ENCODE measurements around the gene CXXC4. TPM values are rescaled to one million over a fixed set of nuclear protein-coding genes. Genes with fewer than 3 reads are reported as not detected.

Gene CXXC4
- total RNA-seq, 1 experiment from 2014 or later, result 0.76 TPM

DNA sequence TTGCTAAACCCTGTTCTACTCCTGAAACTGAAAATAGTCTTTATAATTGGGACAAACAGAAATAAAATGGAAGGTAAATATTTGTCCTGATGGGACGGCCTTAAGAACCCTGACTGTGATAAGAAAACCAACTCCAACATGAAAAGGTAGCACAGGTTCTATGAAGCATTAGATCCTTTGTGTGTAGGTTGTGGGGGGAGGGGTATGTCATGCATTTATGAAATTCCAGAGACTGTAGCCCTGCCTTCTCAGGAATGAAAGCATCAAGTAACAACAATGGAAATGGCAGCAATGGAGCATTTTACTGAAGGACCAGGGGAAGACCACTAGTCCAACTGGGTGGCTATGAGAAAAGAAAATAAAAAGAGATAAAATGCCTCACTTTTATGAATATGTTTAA lies 23.9 kb downstream of the CXXC4 start:
- Histone ChIP-seq H3K4me2 (no peak overlapping the region), H3K9me2 (ENCODE audit: insufficient read depth) (no peaks in the 10 kb centered on the region), H3K27ac (no peak overlapping the region), H3F3A (ENCODE audit: insufficient read depth, low read depth) (no peaks in the 10 kb centered on the region), H2AFZ (no peak overlapping the region), H3K9me3 (ENCODE audit: insufficient read depth, low read depth) (no peaks in the 10 kb centered on the region), H3K4me3 (no peak overlapping the region), H4K20me1 (ENCODE audit: insufficient read depth) (no peaks in the 10 kb centered on the region), H3K27me3 (ENCODE audit: insufficient read depth, low read depth) (no peaks in the 10 kb centered on the region), H3K4me1 (replicated peaks; ENCODE audit: insufficient read depth) (no peaks in the 10 kb centered on the region), H3K36me3 (ENCODE audit: low read depth) (no peaks in the 10 kb centered on the region), H3K79me2 (ENCODE audit: low read depth) (no peaks in the 10 kb centered on the region)
- ChIA-PET POLR2A (ENCODE audit: unreplicated experiment) (no interaction called here), CTCF (no interaction called here)
- BruUV-seq (replicated peaks), result no TSS peak
- no peak for DNase-seq
- intact Hi-C loops (cut with micrococcal nuclease; ENCODE audit: unreplicated experiment), result no loop called here
- TF ChIP-seq EZH2 (IDR thresholded peaks at IDR 0.05; ENCODE audit: low read depth), result no peak
- TF ChIP-seq, protein P1, sequence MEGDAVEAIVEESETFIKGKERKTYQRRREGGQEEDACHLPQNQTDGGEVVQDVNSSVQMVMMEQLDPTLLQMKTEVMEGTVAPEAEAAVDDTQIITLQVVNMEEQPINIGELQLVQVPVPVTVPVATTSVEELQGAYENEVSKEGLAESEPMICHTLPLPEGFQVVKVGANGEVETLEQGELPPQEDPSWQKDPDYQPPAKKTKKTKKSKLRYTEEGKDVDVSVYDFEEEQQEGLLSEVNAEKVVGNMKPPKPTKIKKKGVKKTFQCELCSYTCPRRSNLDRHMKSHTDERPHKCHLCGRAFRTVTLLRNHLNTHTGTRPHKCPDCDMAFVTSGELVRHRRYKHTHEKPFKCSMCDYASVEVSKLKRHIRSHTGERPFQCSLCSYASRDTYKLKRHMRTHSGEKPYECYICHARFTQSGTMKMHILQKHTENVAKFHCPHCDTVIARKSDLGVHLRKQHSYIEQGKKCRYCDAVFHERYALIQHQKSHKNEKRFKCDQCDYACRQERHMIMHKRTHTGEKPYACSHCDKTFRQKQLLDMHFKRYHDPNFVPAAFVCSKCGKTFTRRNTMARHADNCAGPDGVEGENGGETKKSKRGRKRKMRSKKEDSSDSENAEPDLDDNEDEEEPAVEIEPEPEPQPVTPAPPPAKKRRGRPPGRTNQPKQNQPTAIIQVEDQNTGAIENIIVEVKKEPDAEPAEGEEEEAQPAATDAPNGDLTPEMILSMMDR (conservative IDR thresholded peaks at IDR 0.05), result no peak

DNA sequence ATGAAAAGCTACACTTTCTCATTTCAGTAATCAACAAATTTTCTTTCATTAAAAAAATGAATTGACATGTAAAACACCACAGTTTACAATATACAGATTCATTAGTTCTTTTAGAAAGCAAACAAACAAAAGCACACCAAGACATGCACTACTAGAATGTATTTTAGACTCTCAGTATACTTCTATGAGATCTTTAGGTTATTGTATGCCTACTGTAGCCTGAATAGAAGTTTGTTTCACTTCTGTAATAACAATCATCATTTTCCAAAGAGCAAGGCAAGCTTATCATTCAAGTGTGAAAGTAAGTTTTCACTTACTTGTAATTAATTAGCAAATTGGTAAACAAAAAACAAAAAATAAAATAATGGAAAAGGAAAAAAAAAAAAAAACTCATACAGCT lies 24.9 kb downstream of the CXXC4 start:
- H3K36me3 ChIP-seq (ENCODE audit: low read depth), result no peaks in the 10 kb centered on the region
- ChIA-PET POLR2A (ENCODE audit: unreplicated experiment) (no interaction called here), CTCF (no interaction called here)
- no TSS peak for BruUV-seq (replicated peaks)
- no peaks in the 10 kb centered on the region for H3K9me2 ChIP-seq (ENCODE audit: insufficient read depth)
- no peaks in the 10 kb centered on the region for H3K4me1 ChIP-seq (replicated peaks; ENCODE audit: insufficient read depth)
- H3K4me2 ChIP-seq, result no peak overlapping the region
- no peak for DNase-seq
- H2AFZ ChIP-seq, result no peak overlapping the region
- no peaks in the 10 kb centered on the region for H3F3A ChIP-seq (ENCODE audit: insufficient read depth, low read depth)
- H3K27ac ChIP-seq, result no peak overlapping the region
- H3K27me3 ChIP-seq (ENCODE audit: insufficient read depth, low read depth), result no peaks in the 10 kb centered on the region
- no peaks in the 10 kb centered on the region for H3K9me3 ChIP-seq (ENCODE audit: insufficient read depth, low read depth)
- H3K79me2 ChIP-seq (ENCODE audit: low read depth), result no peaks in the 10 kb centered on the region
- H3K4me3 ChIP-seq, result no peak overlapping the region
- intact Hi-C loops (cut with micrococcal nuclease; ENCODE audit: unreplicated experiment), result no loop called here
- TF ChIP-seq, protein P1 (conservative IDR thresholded peaks at IDR 0.05), result no peak
- no peak for TF ChIP-seq EZH2 (IDR thresholded peaks at IDR 0.05; ENCODE audit: low read depth)
- H4K20me1 ChIP-seq (ENCODE audit: insufficient read depth), result no peaks in the 10 kb centered on the region

DNA sequence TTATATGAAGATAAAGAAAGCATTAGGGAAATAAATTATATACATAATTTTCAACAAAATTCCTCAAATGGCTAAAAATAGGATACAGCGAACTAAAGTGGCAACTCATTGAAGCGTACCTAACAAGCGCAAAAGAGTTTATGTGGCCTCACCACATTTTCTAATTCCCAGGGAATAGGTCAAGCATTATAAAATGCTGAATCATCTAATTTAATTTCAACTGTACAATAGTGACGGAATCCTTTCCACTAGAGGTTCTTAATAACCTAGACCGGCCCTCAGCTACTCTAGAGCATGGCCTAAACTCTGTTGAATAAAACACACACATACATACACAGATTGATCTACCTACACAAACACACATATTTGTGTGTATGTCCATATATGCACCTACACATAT lies 29.1 kb downstream of the CXXC4 start:
- DNase-seq, result no peak
- H3K4me1 ChIP-seq (replicated peaks; ENCODE audit: insufficient read depth), result no peaks in the 10 kb centered on the region
- H3K4me2 ChIP-seq, result no peak overlapping the region
- no peaks in the 10 kb centered on the region for H3K27me3 ChIP-seq (ENCODE audit: insufficient read depth, low read depth)
- ChIA-PET CTCF (no interaction called here), POLR2A (ENCODE audit: unreplicated experiment) (no interaction called here)
- no peaks in the 10 kb centered on the region for H4K20me1 ChIP-seq (ENCODE audit: insufficient read depth)
- no TSS peak for BruUV-seq (replicated peaks)
- no peaks in the 10 kb centered on the region for H3K79me2 ChIP-seq (ENCODE audit: low read depth)
- H3K9me2 ChIP-seq (ENCODE audit: insufficient read depth), result no peaks in the 10 kb centered on the region
- no peak overlapping the region for H3K27ac ChIP-seq
- H3K9me3 ChIP-seq (ENCODE audit: insufficient read depth, low read depth), result no peaks in the 10 kb centered on the region
- intact Hi-C loops (cut with micrococcal nuclease; ENCODE audit: unreplicated experiment), result no loop called here
- H3K4me3 ChIP-seq, result no peak overlapping the region
- TF ChIP-seq, protein P1 (conservative IDR thresholded peaks at IDR 0.05), result no peak
- no peak for TF ChIP-seq EZH2 (IDR thresholded peaks at IDR 0.05; ENCODE audit: low read depth)
- no peaks in the 10 kb centered on the region for H3F3A ChIP-seq (ENCODE audit: insufficient read depth, low read depth)
- H3K36me3 ChIP-seq (ENCODE audit: low read depth), result no peaks in the 10 kb centered on the region
- H2AFZ ChIP-seq, result no peak overlapping the region

Data from PC-9 (cell line).